Choroid plexus epithelial cell (primary cell): ENCODE measurements around the gene ALPL.
A peak's percentile ranks its signal among the peaks of the same experiment; 100 is the strongest.

Source experiments
- DNase-seq: peaks from one replicate; pipeline ENCODE4 v3.0.0-alpha.2; 2010; ENCODE audit warnings: low read depth
- H3K4me3 ChIP-seq: 2 replicates; pipeline ENCODE4 v1.5.1; 2011; ENCODE audit warnings: low read depth, mild to moderate bottlenecking, control low read depth, low read length, moderate library complexity
- CTCF ChIP-seq: conservative IDR thresholded peaks from 2 replicates; pipeline ENCODE4 v1.5.1; 2011; ENCODE audit warnings: low read depth, mild to moderate bottlenecking, control low read depth, inconsistent platforms, low read length, moderate library complexity

The ALPL gene

DNA sequence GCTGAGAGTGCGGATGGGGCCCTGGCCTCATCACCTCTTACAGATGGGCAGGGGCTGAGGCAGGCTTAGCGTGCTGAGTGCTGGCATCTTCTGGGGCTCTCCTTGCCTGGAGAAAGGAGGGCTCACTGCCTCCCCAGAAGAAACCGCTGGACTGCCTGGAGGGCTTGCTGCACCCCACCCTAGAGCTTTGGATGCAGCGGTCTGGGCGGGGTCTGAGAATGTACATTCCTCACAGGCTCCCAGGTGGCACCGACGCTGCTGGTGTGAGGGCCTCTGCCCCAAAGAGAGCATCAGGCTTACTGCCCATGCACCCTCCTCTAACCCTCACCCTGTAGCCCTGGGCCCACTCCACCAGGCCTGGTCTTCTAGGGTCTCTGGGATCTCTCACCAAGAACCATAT is 108.8 kb downstream of the ALPL start:
- no peak for DNase-seq
- TF ChIP-seq CTCF = no peak
- no peak overlapping the region for H3K4me3 ChIP-seq

DNA sequence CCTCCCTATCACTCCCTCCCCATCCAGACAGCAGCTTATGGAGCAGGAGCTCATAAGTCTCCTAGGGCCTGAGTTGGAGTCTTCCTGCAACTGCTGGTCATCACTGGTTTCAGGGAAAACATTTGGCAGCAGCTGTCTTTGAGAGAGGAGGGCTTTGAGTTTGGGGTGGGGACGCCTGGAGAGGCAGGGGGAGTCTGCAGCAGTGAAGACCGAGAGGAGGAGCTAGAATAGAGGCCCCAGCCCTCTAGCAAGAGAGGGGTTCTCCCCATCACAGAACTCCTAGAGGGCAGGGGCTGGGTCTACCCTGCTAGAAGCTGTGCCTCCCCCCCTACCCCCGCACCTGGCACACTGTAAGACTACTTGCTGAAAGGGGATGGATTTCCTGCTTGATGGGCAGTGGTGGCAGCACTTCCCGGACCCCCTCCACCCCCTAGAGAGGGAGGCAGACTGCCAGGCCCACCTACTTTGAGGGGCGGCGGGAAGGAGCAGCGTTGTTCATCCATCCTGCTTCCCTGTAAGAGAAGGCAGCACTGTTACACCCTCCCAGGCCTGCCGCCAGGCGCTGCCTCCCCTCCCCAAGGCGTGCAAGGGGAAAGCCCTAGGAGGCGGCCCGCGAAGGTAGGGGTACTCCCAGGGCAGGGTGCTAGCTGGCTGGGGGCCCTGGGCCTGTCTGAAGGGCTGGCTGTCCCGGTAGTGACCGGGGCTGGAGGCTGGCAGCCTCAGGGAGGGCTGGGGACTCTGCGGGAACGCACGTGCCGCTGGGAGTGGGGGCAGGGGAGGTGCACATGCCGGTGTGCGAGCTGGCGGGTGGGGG is 109.5 kb downstream of the ALPL start:
- H3K4me3 ChIP-seq = no peak overlapping the region
- DNase-seq = no peak
- peak; percentile 13 for TF ChIP-seq CTCF

DNA sequence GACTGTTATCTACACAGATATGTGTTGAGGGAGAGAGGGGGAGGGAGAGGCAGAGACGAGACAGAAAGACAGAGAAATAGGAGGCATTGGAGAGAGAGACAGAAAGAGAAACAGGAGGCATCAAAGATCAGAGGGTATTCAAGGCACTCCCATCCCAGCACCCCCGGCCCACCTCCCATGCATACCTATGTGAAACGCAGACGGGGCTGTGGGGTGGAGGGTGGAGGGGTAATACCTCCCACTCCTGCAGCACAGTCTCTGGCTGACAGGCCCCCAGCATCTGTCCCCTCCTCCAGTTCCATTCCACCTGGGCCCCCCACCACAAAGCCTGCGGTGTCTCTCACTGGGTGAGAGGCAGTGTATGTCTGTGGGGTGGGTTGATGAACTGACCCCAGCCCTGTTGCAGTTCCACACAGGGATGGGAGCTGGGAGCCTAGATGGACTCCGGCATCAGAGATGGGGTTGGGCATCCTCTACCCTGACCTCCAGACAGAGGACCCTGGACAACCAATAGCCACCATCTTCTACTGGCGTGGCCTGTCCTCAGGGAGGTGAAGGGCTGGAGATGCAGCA is 110.2 kb downstream of the ALPL start:
- TF ChIP-seq CTCF = no peak
- no peak overlapping the region for H3K4me3 ChIP-seq
- DNase-seq = no peak

- TF ChIP-seq CTCF = no peak
- H3K4me3 ChIP-seq = no peak overlapping the region
- DNase-seq = no peak
Observed at GRCh38 chr1:21620011-21620410, 110.8 kb downstream of the ALPL start.

DNA sequence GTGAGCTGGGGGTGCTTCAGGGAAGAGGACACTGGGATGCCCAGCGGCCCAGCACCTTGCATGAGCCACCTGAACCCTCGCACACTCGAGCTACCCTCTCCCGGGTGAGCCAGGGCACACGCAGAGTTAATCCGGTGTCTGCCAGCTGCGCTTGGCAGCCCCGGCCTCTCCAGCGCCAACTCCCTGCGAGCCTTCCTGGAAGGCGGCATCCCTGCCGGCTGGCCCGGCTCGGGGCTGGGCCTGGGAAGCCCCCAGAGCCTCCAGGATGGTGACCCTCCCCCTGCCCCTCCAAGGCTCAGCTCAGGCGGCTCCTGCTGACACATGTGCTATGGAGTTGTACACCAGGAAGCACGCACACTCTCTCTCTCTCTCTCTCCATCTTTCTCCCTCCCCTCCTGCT is 111.3 kb downstream of the ALPL start:
- no peak for DNase-seq
- no peak for TF ChIP-seq CTCF
- no peak overlapping the region for H3K4me3 ChIP-seq

- H3K4me3 ChIP-seq = no peak overlapping the region
- DNase-seq = no peak
- no peak for TF ChIP-seq CTCF
Observed at GRCh38 chr1:21621051-21621450, 111.8 kb downstream of the ALPL start.
